ENCODE measurements around the gene CTIF.

Gene CTIF

GRCh38 chr18:48780913-48781162 lies 242.0 kb downstream of the CTIF start:
- DNase-seq = no peak

- peak; percentile 99 for DNase-seq
These were observed 242.5 kb downstream of the CTIF start for GRCh38 chr18:48781163-48781987.

- no peak for DNase-seq
These were observed 243.1 kb downstream of the CTIF start for GRCh38 chr18:48781988-48782363.

- DNase-seq = no peak
These were observed 243.6 kb downstream of the CTIF start for GRCh38 chr18:48782381-48782861.

GRCh38 chr18:48783616-48784520 lies 245.0 kb downstream of the CTIF start:
- DNase-seq = no peak

- DNase-seq = no peak
These were observed 245.8 kb downstream of the CTIF start for GRCh38 chr18:48784656-48785055.

- DNase-seq = no peak
These were observed 246.3 kb downstream of the CTIF start for GRCh38 chr18:48785091-48785614.

- no peak for DNase-seq
These were observed 247.1 kb downstream of the CTIF start for GRCh38 chr18:48785736-48786454.

- DNase-seq = no peak
These were observed 247.8 kb downstream of the CTIF start for GRCh38 chr18:48786455-48787202.

GRCh38 chr18:48787203-48788151 lies 248.6 kb downstream of the CTIF start:
- no peak for DNase-seq

GRCh38 chr18:48788373-48788772 lies 249.5 kb downstream of the CTIF start:
- no peak for DNase-seq

- no peak for DNase-seq
These were observed 250.5 kb downstream of the CTIF start for GRCh38 chr18:48789259-48789812.

GRCh38 chr18:48790226-48790863 lies 251.5 kb downstream of the CTIF start:
- DNase-seq = no peak

GRCh38 chr18:48790869-48791635 lies 252.2 kb downstream of the CTIF start:
- no peak for DNase-seq

- no peak for DNase-seq
These were observed 252.8 kb downstream of the CTIF start for GRCh38 chr18:48791636-48792105.

GRCh38 chr18:48792141-48792540 lies 253.3 kb downstream of the CTIF start:
- no peak for DNase-seq

- DNase-seq = no peak
These were observed 254.0 kb downstream of the CTIF start for GRCh38 chr18:48792611-48793380.

- no peak for DNase-seq
These were observed 255.6 kb downstream of the CTIF start for GRCh38 chr18:48794251-48794970.

All from OCI-M1 (cell line).